Femur (tissue), 1 donor: ENCODE data around the gene TRIM65.
"Not testable (repeated sequence)": the region's sequence is repeated elsewhere in the genome, so short reads cannot be mapped to it uniquely, and the experiment has no call there.

ENCODE experiments used
- DNase-seq: peaks from one replicate; pipeline ENCODE4 v3.0.0-alpha.2; 2017

The TRIM65 gene

DNA sequence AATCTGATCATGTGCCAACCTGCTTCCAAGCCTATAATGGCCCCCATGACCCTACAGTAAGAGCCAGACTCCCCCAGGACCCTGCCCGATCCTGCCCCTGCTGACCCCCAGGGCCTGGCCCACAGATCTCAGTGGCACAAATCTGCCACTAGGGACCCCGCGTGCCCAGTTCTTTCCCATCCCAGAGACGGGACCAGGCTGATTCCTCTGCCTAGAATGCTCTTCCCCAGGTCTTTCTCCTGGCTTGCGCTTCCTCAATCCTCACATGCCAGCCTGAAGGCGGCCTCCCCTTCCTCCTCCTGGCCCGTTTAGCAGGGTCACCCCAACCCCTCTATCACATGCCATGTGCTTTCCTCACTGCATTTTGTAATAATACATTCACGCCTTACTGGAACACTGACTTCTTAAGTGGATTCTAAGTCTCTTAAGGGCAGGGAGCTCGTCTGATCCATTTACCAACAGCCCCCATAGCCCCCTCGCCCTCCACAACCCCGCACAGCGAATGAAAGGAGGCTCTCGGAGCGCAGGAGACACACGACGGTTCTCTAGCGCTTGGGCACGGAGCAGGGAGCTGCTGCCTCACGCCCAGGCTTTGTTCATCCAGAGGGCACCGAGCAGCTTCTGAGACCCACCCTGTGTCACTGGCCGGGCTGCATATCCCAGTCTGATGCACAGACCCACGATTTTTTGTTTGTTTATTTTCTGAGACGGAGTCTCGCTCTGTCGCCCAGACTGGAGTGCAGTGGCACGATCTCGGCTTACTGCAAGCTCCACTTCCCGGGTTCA, 1.2 kb downstream of the TRIM65 start:
- no peak for DNase-seq

DNA sequence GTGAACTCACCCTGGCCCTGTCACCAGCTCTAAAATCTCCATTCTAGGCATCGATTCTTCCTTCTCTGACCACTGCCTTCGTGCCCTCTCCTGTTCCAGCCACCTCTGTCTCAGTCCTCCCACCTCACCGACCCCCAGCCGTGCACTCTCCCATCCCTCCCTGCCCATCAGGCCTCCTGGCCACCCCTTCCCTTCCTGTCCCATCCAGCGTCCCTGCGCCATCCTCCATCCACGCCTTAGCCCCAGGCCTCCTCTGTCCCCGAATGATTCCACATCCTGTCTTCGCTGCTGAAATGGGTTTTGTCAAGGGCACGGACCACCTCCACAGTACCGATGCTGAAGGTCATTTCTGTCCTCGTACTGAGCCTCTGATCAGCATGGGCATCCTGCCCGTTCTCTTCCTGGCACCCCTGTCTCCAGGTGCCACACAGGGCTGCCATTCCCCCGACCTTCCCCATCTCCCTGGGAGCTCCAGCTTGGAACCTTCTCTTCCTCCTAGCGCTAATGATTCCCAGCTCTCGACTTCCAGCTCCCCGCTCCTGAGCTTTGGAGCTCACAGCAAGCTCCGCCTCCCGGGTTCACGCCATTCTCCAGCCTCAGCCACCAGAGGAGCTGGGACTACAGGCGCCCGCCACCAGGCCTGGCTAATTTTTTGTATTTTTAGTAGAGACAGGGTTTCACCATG, 2.6 kb downstream of the TRIM65 start:
- DNase-seq = no peak

DNA sequence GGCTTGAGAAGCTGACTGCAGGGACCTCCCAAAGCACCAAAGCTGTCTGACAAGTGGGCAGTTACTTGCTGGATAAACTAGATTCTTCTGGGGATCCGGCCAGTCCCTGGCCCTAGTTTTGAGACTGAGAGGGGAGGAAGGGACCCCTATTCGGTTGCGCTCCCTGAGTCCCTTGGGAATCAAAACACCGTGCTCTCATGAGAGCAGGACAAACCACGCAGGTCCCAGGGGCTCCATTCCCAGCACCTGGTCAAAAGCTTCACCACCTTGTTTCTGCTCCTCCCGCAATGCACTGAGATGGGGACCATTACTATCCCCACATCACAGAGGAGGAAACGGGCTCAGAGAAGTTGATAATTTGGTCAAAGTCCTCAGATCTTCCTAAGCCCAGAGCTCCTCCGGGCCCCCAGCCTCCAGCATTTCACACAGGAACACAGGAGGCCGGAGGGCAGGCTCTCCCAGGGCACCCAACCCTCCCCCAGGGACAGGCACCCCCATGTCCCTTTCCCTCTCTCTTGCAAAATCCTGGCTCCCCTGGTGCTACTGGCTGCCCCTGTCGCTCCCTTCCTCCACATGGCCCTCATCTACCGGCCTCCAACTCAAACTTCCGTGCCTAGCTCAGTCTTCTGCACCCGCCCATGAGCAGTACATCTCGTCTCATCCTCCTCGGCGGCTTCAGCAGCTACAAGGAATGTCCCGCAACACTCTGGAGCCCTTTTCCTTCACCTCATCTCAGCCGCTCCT, 3.3 kb downstream of the TRIM65 start:
- DNase-seq = no peak

DNA sequence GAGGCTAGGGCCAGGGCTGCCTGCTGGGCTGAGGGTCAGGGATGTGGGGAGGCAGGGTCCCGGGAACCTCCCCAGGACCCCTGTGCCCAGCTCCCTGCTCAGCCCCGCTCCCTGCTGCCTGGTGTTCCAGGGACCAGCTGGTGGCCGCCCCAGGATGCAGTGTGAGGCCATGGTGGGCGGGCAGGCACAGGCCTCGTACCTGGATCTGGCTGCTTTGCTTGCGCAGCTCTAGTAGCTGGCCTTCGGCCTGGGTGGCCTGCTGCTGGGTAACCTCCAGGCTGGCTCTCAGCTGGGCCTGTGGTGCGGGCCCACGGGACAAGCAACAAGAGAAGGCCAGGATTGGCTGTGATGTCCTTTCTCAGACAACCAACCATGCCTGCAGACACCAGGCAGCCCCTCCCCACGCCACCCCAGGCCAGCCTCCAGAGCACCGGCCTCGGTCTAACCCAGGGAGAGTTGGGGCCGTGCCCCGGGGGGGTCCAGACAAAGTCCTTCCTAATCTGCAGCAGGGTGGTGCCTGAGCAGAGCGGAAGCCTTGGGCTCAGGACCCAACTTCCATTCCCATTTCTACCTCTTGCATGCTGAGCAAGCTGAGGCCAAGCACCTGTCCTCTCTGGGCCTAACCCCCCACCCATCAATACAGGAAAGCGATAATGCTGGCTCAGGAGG, 4.1 kb downstream of the TRIM65 start:
- DNase-seq = no peak

DNA sequence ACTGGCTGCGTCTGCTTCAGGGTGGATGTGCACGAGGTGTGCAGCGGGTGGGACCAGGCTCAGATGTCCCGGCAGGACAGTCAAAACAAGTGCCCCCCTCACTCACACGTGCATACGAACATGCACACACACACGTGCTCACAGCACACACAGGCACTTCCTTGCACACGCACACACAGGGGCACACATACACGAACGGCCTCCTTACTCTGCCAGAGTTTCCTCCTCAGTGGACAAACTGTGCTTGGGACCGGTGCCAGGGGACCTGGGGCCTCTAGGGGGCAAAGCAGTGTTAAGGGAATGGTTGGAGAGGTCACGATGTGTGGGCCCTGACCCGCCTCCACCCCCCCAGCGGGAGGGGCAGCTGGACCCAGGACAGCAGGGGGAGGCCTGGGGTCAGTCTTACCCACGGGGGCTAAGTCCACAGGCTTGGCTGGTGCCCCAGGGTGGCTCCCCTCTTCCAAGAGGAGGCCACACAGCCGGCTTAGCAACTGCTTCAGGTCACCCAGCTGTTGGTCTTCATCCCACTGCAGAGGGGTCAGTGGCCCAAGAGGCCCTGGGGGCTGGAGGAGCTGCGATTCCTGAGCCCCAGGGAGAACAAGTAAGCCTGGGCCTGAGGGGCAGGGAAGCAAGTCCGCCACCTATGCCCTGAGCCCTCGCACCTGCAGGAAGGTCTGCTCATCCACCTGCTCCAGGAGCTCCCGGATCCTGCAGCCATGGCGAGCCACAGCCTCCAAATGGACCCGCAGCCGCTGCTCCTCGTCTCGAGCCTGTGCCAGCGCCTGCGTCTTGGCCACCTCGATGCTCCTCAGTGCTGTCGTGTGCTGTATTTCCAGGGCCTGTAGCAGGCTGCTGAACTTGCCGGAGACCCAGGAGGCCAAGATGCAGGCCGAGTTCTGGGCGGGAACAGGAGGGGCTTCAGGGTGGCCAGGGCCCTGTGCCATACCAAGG, 4.9 kb downstream of the TRIM65 start:
- no peak for DNase-seq

DNA sequence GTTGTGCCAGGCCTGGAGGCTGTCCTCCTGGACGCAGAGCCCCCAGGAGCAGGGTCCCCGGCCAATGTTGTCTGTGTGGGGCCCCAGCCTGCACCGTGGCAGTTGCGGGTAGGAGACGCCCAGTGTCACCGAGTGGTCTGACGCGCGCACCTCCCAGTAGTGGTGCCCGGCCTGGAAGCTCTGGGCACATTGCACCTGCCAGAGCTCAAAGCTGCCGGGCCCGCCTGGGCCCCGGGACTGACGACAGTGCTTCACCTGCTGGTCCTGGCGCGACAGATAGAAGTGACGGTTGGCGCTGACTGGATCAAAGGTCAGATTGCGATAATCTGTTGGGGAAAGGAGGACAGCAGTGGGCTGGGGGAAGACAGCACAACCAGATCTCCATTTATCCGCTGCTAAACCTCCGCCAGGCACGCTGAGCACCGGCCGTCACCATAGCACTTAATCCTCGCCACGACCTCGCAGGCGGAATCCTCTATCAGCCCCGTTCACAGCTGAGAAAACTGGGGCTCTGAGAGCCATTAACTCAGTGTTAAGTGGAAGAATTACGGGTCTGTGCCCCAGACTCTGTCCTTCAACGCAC, 5.6 kb downstream of the TRIM65 start:
- peak; percentile 19 for DNase-seq

DNA sequence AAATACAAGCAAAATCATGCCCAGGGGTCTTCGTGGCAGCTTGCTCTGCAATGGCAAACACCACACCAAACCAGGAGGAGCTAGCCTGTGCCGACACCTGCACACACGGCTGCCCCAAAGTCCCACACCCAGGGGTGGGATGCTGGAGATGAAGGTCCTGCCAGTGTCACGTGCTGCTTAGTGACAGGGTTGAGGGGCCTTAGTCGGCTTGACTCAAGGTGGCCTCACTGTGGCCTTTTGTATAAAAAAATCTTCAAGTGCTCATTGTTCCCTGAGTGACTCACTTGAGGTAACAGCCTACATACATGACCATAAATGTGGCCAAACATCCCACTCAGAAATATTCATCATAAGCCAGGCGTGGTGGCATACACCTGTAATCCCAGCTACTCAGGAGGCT, 7.3 kb downstream of the TRIM65 start:
- DNase-seq = peak; percentile 15

DNA sequence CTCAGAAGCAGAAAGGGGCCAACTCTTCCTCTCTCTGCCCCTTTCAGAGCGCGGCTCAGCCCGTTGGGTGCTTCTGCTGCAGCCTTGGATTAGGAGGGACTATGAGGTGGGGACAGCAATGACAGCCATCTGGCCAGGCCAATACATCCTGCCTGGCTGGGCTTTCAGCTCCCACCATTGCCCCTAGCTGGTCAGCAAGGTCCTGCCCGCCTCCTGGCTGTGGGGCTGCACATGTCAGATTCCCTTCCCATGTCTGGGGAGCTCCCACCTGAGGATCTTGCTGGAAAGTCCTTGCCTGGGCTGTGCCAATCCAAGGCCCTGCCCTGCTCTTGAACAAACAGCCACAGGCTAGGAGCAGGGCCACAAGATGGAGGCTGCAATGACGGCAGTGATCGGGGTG, 8.3 kb downstream of the TRIM65 start:
- DNase-seq = no peak

DNA sequence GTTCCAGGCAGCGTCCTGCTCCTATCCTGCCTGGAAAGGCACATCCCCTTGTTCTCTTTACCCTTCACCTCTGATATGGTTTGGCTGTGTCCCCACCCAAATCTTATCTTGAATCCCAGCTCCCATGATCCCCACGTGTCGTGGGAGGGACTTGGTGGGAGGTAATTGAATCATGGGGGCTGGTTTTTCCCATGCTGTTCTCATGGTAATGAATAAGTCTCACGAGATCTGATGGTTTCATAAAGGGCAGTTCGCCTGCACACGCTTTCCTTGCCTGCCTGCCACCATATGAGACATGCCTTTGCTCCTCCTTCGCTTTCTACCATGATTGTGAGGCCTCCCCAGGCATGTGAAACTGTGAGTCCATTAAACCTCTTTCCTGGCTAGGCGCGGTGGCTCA, 10.9 kb downstream of the TRIM65 start:
- DNase-seq = not testable (repeated sequence)

DNA sequence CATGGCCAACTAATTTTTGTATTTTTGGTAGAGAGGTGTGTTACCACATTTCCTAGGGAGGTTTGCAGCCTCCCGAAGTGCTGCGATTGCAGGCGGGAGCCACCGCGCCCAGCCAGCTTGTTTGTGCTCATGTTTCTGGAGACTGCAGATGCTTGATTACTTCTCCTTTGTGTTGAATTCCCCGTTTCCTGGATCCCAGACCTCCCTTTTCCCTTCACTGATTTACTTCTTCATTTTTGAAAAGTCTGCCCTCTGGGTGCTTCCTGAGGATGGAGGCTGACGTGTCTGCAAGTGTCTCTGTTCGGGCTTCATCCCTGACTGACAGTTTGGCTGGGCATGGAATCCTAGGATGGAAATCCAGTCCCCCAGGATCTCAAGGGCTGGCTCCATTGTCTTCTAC, 11.3 kb downstream of the TRIM65 start:
- no peak for DNase-seq

DNA sequence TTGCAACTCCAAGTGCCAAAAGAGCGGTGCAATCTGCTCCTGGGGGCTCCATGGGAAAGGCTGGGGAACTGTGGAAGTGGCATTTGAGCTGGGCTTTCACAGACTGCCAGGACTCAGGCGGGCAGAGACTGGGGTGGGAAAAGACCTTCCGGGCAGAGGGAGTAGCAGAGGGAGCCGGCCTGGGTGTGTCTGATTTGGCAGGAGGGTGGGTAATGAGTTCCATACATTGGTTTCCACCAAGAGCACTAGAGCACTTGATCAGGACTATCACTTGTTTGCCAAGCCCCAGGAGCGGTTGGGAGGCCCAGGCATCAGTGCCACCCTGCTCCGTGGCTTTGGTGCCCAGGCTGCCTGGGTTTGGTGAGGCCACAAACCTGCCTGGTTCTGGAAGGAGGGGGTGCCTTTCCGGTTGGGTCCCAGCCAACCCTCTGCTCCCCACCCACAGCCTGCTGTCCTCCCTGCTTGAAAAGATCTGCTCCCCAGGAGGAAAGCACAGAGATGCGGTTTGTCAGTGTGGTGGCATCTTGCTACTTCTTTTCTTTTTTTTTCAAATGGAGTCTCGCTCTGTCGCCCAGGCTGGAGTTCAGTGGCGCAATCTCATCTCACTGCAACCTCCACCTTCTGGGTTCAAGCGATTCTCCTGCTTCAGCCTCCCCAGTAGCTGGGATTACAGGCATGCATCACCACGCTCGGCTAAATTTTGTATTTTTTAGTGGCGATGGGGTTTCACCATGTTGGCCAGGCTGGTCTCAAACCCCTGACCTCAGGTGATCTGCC, 14.9 kb downstream of the TRIM65 start:
- DNase-seq = no peak

DNA sequence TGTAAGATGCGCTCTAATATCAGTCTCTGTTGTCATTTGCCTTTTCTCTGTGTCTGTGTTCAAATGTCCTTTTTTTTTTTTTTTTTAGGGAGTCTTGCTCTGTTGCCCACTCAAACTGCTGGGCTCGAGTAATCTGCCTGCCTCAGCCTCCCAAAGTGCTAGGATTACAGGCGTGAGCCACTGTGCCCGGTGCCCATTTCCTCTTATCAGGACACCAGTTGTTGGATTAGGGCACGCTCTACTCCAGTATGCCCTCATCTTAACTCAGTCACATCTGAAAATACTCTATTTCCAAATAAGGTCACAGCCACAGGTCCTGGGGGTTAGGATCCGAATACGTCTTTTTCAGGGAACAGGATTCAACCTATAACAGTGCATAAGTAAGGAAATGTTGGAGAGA, 16.5 kb downstream of the TRIM65 start:
- DNase-seq = no peak

DNA sequence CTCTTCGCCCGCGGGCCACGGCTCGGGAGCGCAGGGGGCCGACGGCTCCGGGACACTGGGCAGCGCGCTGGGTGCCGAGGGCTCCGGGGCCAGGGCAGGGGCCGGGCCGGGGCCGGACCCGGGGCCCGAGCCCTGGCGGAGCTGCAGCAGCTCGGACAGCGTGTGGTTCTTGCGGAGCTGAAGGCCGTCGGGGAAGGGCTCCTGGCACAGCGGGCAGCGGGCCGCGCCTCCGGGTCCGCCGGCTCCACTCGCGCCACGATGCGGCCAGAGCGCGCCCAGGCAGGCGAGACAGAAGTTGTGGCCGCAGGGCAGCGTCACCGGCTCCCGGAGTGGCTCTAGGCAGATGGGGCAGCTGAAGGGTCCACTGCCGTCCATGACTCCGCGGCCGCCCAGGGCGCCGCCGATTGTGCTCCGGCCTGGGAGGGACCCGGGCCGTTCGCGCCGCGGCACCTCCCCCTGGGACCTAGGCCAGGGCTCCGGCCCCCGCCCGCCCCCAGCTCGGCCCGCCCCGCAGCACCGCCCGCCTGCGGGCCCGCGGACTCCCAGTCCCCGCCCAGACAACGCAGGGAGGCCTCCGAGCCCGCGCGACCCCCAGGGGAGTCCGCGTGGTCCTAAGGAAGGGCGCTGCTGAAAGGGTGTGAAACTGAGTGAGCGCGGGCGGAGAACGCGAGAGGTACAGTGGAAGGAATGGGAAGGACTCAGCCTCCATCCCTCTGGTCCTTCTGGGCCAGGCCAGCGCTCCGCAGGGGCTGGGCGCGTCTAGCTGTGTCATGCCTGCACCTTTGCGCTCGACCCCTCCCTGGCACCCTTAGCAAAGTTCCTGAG, 18.4 kb downstream of the TRIM65 start, which contains the start of gene TRIM47:
Gene TRIM47 (minus strand): TSS at position 408 of the 825 bp plus-strand sequence. CDS start 33 bp downstream, at position 375.
- DNase-seq = peak; percentile 83

DNA sequence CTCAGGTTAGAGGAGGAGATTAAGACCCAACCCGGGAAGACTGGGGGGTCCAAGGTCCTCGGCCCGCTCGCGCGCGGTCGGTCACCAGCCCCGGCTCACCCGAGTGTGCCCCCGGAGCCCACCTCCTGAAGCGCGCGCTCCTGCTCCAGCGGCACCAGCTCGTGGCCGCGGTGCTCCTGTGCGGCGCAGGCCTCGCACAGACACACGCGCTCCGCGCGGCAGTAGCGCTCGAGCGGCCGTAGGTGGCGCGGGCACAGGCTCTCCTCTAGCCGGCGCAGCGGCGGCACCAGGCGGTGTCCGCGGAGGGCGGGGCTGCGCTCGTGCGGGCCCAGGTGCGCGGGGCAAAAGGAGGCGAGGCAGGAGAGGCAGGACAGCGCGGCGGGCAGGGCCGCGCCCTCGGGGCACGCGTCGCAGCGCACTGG, 19.0 kb downstream of the TRIM65 start:
- peak; percentile 80 for DNase-seq

DNA sequence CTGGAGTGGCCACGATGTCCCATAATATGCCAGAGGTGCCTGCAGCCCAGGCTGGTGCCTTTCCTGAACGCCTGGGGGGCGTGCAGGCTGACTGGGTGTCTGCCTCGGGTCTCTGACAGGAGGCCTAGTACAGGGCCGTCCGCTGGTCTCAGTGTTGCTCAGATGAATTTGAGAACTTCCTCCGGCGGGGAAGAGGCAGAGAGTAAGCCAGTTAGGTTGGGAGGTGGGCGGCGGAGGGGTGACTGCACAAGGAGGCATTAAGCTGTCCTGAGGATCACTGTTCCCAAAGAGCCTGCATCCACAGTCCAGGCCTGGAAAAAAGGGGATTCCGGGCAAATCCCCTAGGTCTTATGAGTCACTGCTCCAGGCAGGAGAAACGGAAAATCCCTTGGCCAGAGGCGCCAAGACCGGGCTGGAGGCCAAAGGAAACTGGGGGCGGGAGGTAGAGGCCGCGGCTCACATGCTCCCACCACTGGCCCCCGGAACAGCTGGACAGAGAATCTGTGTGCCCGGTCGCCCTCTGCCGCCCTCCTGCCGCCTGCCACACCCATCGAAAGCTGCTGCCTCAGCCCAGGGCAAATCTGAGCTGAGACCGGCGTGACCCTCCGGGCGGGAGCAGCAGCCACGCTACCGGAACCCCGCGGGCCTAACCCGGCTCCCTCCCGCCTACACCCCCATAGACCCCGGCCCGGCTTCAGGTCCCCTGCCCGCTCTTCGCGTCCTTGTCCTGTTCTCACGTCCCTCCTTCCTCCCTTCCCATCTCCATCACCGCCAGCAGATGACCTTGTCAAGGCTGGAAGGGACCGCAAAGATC, 19.6 kb downstream of the TRIM65 start:
- DNase-seq = peak; percentile 98

DNA sequence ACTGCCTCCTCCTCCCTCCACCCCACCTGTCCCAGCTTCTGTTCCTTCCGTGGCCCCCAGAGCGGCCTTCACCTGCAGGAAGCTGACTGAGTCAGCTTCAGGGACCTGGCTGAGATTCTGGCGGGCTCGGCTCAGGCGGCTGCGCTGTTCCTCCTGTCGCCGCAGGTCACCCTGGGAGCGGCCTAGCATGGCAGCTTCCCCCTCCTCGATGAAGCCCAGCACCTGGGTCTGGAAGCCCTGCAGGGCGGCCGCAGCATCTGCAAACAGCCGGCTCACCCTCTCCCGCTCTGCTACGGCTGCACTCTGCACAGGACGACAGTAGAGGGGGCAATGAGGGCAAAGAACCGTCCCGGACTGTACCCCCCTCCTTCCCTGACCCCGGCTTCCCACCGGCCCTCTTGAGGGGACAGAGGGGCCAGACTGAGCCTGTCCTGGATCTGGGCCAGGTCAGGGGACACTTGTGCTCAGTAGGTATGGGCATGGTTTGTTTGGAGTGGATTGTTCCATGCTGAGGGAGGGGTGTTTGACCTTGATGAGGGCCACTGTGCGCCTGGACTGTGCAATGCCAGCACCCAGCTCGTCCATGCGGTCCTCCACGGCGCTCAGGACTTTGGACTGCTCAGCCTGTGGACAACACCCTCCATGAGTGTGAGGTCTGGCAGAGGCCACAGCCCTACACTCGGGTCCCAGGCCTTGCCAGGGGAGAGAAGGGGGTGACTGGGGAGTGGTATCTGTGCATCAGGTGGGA, 20.4 kb downstream of the TRIM65 start:
- DNase-seq = no peak

DNA sequence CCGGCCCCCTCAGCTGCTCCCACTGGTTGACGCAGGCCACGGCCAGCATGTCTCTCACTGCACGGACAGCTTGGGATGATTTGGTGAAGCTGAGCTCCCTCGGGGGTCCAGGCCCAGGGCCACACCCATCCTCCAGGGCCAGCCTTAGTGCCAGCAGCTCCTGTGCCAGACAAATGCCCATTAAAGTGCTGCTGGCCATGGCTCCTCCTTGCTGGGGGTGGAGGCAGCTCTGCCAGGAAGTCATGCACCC, 20.9 kb downstream of the TRIM65 start:
- DNase-seq = no peak

DNA sequence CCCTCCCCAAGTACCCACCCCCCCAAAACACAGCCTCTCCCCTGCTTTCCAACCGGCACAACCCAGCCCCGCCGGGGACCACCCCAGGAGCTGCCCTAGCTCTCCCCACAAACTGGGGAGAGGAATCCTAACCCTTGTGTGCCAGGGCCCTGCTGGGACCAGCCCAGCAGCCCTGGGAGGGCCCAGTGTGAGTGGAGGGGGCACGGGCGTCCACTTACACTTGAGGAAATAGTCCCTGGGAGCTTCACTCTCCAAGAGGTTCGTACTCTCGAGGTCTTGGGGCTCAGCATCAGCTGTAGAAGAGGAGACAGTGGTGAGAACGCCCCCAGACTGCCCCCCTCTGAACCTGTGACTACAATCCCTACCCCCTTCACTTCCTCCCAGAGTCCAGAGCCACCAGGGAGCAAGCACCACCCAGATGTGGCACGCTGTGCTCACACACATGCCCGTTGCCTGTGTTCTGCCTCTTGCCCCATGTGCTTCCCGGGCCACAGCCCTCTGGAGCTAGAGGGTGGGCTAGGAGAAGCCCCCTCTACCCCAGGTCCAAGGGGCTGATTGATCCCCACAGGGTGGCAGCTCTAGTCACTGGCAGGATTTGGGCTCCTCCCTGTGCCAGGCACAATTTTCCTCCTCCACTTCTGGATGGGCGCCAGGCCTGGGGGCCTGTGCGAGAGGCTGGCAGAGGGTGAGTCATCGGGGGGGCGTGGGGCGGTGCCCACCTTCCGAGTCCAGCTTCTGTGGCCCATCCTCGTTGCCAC, 21.4 kb downstream of the TRIM65 start:
- no peak for DNase-seq
